ENCODE results near the gene CADM2.

CADM2 gene

GRCh38 chr3:85251766-85252165 is 293.0 kb downstream of the CADM2 start:
- ChIA-PET CTCF (no interaction called here), POLR2A (no interaction called here)
- no peak for DNase-seq (ENCODE audit: low read depth, low spot score)
- H3K4me3 ChIP-seq (ENCODE audit: low read depth, low read length), result no peak overlapping the region
- no peak for TF ChIP-seq CTCF (IDR thresholded peaks at IDR 0.05; ENCODE audit: insufficient read depth, low read length, missing control alignments)

DNA sequence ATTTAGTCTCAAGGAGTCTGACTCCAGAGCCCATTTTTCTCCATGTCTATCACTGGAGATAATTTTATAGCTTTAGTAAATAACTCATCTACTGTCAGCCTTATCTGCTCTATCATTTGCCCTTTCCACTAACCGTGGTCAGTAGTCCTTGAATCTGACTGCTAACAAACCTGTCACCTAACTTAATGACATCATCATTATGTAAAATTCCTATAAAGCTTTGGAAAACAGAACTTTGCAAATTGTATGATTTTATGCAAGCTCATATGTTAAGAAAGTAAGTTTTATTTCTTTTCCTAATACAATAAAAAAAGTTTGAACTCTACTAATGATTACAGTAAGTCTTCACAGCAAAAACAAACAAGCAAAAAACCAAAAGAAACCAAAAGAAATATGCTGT is 293.9 kb downstream of the CADM2 start:
- ChIA-PET POLR2A (no interaction called here), CTCF (no interaction called here)
- no peak for TF ChIP-seq CTCF (IDR thresholded peaks at IDR 0.05; ENCODE audit: insufficient read depth, low read length, missing control alignments)
- H3K4me3 ChIP-seq (ENCODE audit: low read depth, low read length), result no peak overlapping the region
- DNase-seq (ENCODE audit: low read depth, low spot score), result no peak

DNA sequence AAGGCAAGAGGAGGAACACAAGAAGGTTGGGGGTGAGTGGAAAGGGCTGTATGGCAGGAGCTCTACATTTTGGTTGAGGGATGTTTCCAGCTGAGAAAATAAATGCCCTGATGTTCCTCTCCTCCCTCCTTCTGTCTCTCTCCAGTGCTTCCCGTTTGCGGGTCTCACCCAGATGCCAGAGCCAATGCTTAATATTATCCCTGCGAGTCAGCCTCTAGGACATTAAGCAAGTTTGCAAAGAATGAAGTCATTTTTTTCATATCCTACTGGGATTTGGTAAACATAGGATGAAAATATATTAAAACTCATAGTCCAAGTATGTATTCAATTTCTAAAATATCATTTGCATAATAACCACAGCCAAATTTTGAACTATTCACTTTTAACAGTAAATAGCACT is 295.9 kb downstream of the CADM2 start:
- POLR2A ChIA-PET, result no interaction called here
- CTCF ChIA-PET, result no interaction called here
- TF ChIP-seq CTCF (IDR thresholded peaks at IDR 0.05; ENCODE audit: insufficient read depth, low read length, missing control alignments), result no peak
- no peak for DNase-seq (ENCODE audit: low read depth, low spot score)
- no peak overlapping the region for H3K4me3 ChIP-seq (ENCODE audit: low read depth, low read length)

DNA sequence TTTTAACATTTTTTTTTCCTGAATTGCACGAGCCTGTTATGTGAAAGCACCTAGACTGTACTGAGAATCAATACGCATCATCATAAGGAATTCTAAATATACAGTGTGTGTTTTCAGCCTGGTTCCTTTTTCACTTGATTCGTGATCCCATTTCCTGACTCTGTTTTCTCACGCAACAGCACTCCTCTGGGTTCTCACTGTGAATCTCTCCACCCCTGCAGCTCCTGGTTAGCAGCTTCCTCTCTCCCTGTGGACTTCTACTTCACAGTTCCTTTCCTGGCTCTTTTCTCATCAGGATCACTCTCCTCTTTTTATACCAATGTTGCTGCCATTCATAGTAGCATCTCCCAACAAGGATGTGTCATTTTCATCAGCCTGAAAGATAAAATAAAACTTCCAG is 297.2 kb downstream of the CADM2 start:
- no peak for TF ChIP-seq CTCF (IDR thresholded peaks at IDR 0.05; ENCODE audit: insufficient read depth, low read length, missing control alignments)
- ChIA-PET POLR2A (no interaction called here), CTCF (no interaction called here)
- no peak overlapping the region for H3K4me3 ChIP-seq (ENCODE audit: low read depth, low read length)
- DNase-seq (ENCODE audit: low read depth, low spot score), result no peak

DNA sequence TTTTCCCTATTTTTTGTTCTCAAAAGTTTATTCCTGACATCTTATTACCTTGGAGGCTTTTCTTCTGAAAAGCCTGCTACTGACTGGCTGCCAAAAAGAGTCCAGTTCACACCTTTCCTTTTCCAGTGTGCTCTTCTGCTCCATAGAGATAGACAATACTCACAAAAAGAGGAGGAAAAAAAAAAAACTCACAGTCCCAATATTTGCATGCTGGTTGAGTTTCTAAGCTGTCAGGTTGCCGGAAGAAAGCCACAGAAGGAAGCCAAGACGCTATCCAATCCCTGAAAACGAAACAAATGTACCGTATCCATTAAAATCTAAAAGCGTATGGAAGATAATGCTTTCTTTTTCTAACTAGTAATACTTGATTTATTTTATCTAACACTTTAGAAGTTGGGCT is 299.5 kb downstream of the CADM2 start:
- POLR2A ChIA-PET, result no interaction called here

DNA sequence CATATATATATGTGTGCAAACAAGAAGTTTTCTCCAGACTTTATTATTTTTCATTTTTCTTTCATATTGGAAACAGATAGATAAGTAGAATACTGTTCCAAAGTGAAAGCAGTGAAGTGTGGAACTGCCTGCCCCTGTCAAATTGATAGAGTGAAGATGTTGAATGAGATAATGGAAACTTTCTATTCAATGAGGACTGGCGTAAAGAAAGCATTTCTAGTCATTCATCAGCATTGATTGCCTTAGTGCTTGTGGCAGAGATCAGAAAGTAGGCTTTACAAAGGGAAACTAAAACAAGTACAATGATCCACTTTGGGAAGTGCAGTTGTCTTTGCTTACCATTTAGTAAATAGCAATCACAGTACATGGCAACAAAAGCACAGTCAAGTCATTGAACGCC is 300.0 kb downstream of the CADM2 start:
- TF ChIP-seq CTCF (IDR thresholded peaks at IDR 0.05; ENCODE audit: insufficient read depth, low read length, missing control alignments), result no peak
- DNase-seq (ENCODE audit: low read depth, low spot score), result no peak
- ChIA-PET CTCF (no interaction called here), POLR2A (no interaction called here)
- H3K4me3 ChIP-seq (ENCODE audit: low read depth, low read length), result no peak overlapping the region

More for the DNA sequence above, 299.5 kb downstream of the CADM2 start:
- CTCF ChIA-PET, result no interaction called here
- DNase-seq (ENCODE audit: low read depth, low spot score), result no peak
- H3K4me3 ChIP-seq (ENCODE audit: low read depth, low read length), result no peak overlapping the region
- TF ChIP-seq CTCF (IDR thresholded peaks at IDR 0.05; ENCODE audit: insufficient read depth, low read length, missing control alignments), result no peak
